Measurements from ENCODE around the gene KMT2C. TPM values are rescaled to one million over a fixed set of nuclear protein-coding genes. Genes with fewer than 3 reads are reported as not detected.
"Not testable (repeated sequence)": the region's sequence is repeated elsewhere in the genome, so short reads cannot be mapped to it uniquely, and the experiment has no call there.

KMT2C gene
- total RNA-seq, 8 experiments from 2014 or later = 27.8 to 64.0 (median 35.8) TPM

DNA sequence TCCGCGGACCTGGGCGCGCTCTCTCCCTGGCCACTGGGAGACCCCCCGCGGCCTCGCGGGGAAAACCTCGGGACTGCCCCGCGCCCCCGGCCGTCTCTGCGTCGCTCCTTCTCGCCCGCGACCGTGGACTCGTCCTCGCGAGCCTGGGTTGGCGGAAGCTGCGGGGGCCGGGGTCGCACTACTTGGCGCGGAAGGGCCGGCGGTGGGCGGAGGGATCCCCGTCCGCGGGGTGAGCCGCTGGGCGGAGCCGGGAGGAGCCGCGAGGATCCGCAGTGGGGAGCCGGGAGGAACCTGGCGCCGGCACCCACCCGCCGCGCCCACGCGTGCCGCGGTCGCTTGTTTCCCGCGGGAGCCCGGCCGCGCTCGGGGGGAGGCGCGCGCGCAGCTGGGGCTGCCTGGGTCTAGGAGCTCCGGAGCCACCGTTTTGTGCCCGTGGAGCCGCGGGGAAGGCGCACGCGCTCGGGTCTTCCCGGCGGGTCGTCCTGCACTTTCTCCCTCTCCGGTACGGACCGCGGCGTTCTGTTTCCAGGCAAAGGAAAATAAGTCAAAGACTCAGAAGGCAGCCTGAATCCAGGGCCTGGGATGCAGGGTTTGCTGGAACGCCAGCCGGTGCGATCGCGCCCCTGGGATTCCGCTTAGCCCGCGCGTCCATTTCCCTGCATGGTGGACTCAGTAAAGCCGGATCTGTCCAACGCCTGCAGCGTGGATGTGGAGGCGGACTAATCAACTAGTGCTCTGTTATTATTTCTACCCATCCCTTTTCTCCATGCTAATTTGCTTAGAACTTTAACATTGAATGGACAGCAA lies 28.7 kb upstream of the KMT2C start:
- in situ Hi-C loops (cut with MboI; ENCODE audit: low pct_unique_long_range_greater_than_20kb in 2 of 9, low sequenced_read_pairs in 9 of 9, unreplicated experiment in 9 of 9) = loop anchor here in 1 of 9 experiments (25.0 kb wide), 1 partner anchor 223 kb away; the partner anchor contains the start of gene XRCC2
- peak overlapping the region; percentile 99 for H3K27ac ChIP-seq
- peak; percentile 44 to 62 (median 55) for ATAC-seq (replicated peaks in 6 of 8)
- peaks cover 4 to 7% of the 10 kb centered on the region in 2 donors for H3K4me1 ChIP-seq (replicated peaks in 1 of 2)
- H3K4me3 ChIP-seq = peak overlapping the region; percentile 83 to 97 (median 94)
- 0 to 3% (median 1%) methylated on average over 5 to 16 of the region's 91 CpGs; no CpG with 5 or more reads in 6 of the 10 experiments for WGBS, 10 experiments

DNA sequence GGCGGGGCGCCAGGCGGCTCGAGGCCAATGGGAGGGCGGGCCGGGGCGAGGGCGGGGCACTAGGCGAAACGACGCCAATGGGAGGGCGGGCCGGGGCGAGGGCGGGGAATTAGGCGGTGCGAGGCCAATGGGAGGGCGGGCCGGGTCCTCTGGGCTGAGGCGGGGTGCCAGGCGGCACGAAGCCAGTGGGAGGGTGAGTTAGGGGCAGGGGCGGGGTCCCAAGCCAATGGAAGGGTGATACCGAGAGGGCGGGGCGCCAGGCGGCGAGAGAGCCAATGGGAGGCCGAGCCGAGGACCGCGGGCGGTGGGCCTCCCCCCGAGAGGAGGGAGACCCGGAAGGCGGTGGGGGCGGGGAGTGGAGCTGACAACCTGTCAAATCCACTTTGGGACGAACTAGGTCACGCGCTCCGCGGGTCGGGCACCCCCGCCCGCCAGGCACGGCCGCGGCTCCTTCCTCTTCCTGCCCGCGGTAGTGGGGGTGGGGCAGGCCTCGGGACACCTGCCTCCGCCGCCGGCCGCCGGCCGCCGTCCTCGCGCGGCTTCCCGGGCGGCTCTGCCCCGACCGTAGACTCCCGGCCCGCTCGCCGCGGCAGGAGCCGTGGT lies 28.0 kb upstream of the KMT2C start:
- peaks cover 4 to 7% of the 10 kb centered on the region in 2 donors for H3K4me1 ChIP-seq (replicated peaks in 1 of 2)
- peak overlapping the region; percentile 99 for H3K27ac ChIP-seq
- peak; percentile 73 to 92 (median 86) for ATAC-seq (replicated peaks in 6 of 8)
- peak overlapping the region; percentile 85 to 97 (median 94) for H3K4me3 ChIP-seq
- in situ Hi-C loops (cut with MboI; ENCODE audit: low pct_unique_long_range_greater_than_20kb in 2 of 9, low sequenced_read_pairs in 9 of 9, unreplicated experiment in 9 of 9) = loop anchor here in 1 of 9 experiments (25.0 kb wide), 1 partner anchor 223 kb away; the partner anchor contains the start of gene XRCC2
- no CpG with 5 or more reads among the region's 71 CpGs for WGBS, 10 experiments

DNA sequence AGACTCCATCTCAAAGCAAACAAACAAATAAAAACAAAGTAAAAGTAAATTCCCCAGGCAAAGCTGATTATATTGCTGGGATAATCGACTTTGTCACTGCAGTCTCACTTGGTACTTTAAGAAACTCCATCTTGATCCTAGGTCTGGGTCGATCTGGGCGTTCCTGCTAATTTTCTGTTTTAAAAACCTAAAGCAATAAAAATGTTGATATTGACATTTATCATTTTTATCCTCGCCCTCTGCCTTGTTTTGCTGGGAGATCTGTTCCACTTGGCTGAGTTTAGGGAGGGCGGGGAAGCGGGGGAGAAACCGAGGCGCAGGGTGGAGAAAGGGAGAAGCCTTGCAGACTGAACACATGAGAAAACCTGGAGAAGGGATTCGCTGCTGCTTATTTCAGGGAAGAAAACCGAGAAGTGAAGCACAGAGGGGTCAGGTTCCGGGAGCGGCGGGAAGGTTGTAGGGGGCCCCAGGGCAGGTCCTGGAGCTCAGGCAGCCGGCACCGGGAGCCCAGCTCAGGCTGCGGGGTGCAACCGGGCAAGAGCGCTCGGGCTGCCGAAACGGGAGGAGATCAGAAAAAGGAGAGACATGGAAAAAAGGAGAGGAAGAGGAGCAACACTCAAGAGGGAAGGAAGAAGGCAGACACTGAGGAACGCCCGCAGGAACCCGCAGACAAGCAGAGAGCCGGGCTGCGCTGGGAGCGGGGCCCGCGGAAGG lies 27.3 kb upstream of the KMT2C start:
- Histone ChIP-seq H3K4me1 (replicated peaks in 1 of 2) (peaks cover 4 to 7% of the 10 kb centered on the region in 2 donors), H3K4me3 (peak overlapping the region; percentile 45 to 95 (median 85)), H3K27ac (peak overlapping the region; percentile 82 to 92)
- in situ Hi-C loops (cut with MboI; ENCODE audit: low pct_unique_long_range_greater_than_20kb in 2 of 9, low sequenced_read_pairs in 9 of 9, unreplicated experiment in 9 of 9) = loop anchor here in 1 of 9 experiments (25.0 kb wide), 1 partner anchor 224 kb away; the partner anchor contains the start of gene XRCC2
- ATAC-seq (replicated peaks in 6 of 8) = peak; percentile 12 to 56 (median 26)
- WGBS, 10 experiments = 0 to 8% (median 2%) methylated on average over 2 to 9 of the region's 29 CpGs; no CpG with 5 or more reads in 3 of the 10 experiments

- Histone ChIP-seq H3K4me3 (no peak overlapping the region), H3K27ac (no peak overlapping the region), H3K4me1 (replicated peaks in 1 of 2) (peaks cover 3 to 4% of the 10 kb centered on the region in 2 donors)
- in situ Hi-C loops (cut with MboI; ENCODE audit: low pct_unique_long_range_greater_than_20kb in 2 of 9, low sequenced_read_pairs in 9 of 9, unreplicated experiment in 9 of 9) = loop anchor here in 1 of 9 experiments (25.0 kb wide), 1 partner anchor 228 kb away; the partner anchor contains the start of gene XRCC2
- no peak for ATAC-seq (replicated peaks in 6 of 8)
- 33 to 100% (median 78%) methylated on average over 1 to 3 of the region's 5 CpGs; no CpG with 5 or more reads in 6 of the 10 experiments for WGBS, 10 experiments
Measured at GRCh38 chr7:152459724-152460251, 24.0 kb upstream of the KMT2C start.

- 20 to 65% (median 33%) methylated on average over 1 to 2 of the region's 5 CpGs; no CpG with 5 or more reads in 7 of the 10 experiments for WGBS, 10 experiments
- in situ Hi-C loops (cut with MboI; ENCODE audit: low pct_unique_long_range_greater_than_20kb in 2 of 9, low sequenced_read_pairs in 9 of 9, unreplicated experiment in 9 of 9) = loop anchor here in 1 of 9 experiments (25.0 kb wide), 1 partner anchor 236 kb away; the partner anchor contains the start of gene XRCC2
- no peak overlapping the region for H3K4me3 ChIP-seq
- no peak for ATAC-seq (replicated peaks in 6 of 8)
- no peaks in the 10 kb centered on the region for H3K4me1 ChIP-seq (replicated peaks in 1 of 2)
- no peak overlapping the region for H3K27ac ChIP-seq
Measured at GRCh38 chr7:152451356-152451755, 15.6 kb upstream of the KMT2C start.

DNA sequence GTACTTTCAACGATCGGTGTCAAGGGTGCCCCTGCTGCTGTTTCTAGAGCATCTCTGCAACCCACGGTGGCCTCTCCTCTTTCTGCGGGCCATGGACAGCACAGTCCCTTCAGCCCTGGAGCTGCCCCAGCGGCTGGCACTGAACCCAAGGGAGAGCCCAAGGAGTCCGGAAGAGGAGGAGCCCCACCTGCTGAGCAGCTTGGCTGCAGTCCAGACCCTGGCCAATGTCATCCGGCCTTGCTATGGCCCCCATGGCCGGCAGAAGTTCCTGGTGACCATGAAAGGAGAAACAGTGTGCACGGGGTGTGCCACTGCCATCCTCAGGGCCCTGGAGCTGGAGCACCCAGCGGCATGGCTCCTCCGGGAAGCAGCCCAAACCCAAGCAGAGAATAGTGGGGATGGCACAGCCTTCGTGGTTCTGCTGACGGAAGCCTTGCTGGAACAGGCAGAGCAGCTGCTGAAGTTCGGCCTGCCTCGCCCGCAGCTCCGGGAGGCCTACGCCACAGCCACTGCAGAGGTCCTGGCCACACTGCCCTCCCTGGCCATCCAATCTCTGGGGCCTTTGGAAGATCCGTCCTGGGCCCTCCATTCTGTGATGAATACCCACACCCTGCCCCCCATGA lies 9.7 kb upstream of the KMT2C start:
- ATAC-seq (replicated peaks in 6 of 8); H3K4me1 ChIP-seq (replicated peaks in 1 of 2); in situ Hi-C loops (cut with MboI; ENCODE audit: low pct_unique_long_range_greater_than_20kb in 2 of 9, low sequenced_read_pairs in 9 of 9, unreplicated experiment in 9 of 9); H3K27ac ChIP-seq; H3K4me3 ChIP-seq: not testable (repeated sequence)
- 78 to 100% (median 80%) methylated on average over 1 to 8 of the region's 19 CpGs; no CpG with 5 or more reads in 5 of the 10 experiments for WGBS, 10 experiments

DNA sequence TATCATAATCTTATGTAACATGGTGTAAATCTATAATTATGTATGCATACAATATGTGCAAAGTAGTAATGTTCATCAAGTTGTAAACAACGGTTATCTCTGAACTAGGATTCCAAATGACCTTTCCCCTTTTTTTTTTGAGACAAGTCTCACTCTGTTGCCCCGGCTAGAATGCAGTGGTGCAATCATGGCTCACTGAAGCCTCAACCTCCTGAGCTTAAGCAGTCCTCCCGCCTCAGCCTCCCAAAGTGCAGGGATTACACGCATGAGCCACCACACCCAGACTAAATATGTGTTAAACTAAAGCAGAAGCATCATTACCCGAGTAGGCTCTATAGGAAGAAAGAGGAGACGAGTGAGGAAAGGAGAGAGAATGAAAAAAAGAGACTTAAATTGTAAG lies 7.8 kb upstream of the KMT2C start:
- H3K4me1 ChIP-seq (replicated peaks in 1 of 2) = no peaks in the 10 kb centered on the region
- H3K4me3 ChIP-seq = no peak overlapping the region
- no peak for ATAC-seq (replicated peaks in 6 of 8)
- in situ Hi-C loops (cut with MboI; ENCODE audit: low pct_unique_long_range_greater_than_20kb in 2 of 9, low sequenced_read_pairs in 9 of 9, unreplicated experiment in 9 of 9) = no loop called here
- H3K27ac ChIP-seq = no peak overlapping the region
- 67 to 92% (median 70%) methylated on average over 2 to 6 of the region's 6 CpGs; no CpG with 5 or more reads in 5 of the 10 experiments for WGBS, 10 experiments

- in situ Hi-C loops (cut with MboI; ENCODE audit: low pct_unique_long_range_greater_than_20kb in 2 of 9, low sequenced_read_pairs in 9 of 9, unreplicated experiment in 9 of 9) = no loop called here
- no peak for ATAC-seq (replicated peaks in 6 of 8)
Measured at GRCh38 chr7:152442330-152442835, 6.6 kb upstream of the KMT2C start.

DNA sequence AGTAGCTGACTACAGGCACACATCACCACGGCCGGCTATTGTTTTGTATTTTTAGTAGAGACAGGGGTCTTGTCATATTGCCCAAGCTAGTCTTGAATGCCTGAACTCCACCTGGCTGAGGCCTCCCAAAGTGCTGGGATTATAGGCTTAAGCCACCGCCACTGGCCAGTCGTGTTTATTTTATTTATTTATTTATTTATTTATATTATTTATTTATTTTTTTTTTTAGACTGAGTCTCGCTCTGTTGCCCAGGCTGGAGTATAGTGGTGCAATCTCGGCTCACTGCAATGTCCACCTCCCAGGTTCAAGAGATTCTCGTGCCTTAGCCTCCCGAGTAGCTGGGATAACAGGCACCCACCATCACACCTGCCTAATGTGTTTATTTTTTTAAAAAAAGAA lies 6.0 kb upstream of the KMT2C start:
- H3K4me3 ChIP-seq; in situ Hi-C loops (cut with MboI; ENCODE audit: low pct_unique_long_range_greater_than_20kb in 2 of 9, low sequenced_read_pairs in 9 of 9, unreplicated experiment in 9 of 9); ATAC-seq (replicated peaks in 6 of 8); H3K27ac ChIP-seq; H3K4me1 ChIP-seq (replicated peaks in 1 of 2): not testable (repeated sequence)
- WGBS, 10 experiments = 82 to 100% (median 90%) methylated on average over 1 to 6 of the region's 8 CpGs; no CpG with 5 or more reads in 3 of the 10 experiments

More at GRCh38 chr7:152442330-152442835, 6.6 kb upstream of the KMT2C start:
- WGBS, 10 experiments = 60 to 100% (median 85%) methylated on average over 1 to 3 of the region's 7 CpGs; no CpG with 5 or more reads in 6 of the 10 experiments
- Histone ChIP-seq H3K27ac (no peak overlapping the region), H3K4me3 (no peak overlapping the region), H3K4me1 (replicated peaks in 1 of 2) (no peaks in the 10 kb centered on the region)

DNA sequence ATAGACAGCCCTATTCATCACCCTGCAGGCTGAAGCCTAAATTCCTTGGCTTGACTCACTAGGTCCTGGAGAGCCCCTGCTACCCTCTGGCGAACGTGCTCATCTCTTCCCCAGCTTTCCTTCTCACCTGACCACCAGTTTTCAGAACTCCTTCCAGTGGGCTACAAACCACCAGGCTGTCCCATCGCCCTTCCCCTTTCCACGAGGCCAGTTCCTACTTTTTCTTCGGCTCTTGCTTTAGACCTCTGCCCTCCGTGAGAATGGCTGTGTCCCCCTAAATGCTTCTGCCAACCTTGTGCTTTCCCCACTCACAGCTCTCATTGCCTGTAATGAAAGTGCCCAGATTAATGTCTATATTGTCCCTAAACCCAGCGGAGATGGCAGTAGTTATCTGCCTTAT lies 5.4 kb upstream of the KMT2C start:
- H3K27ac ChIP-seq; H3K4me3 ChIP-seq; ATAC-seq (replicated peaks in 6 of 8); in situ Hi-C loops (cut with MboI; ENCODE audit: low pct_unique_long_range_greater_than_20kb in 2 of 9, low sequenced_read_pairs in 9 of 9, unreplicated experiment in 9 of 9); H3K4me1 ChIP-seq (replicated peaks in 1 of 2): not testable (repeated sequence)
- 60 to 90% (median 74%) methylated on average over 2 to 7 of the region's 7 CpGs; no CpG with 5 or more reads in 4 of the 10 experiments for WGBS, 10 experiments

DNA sequence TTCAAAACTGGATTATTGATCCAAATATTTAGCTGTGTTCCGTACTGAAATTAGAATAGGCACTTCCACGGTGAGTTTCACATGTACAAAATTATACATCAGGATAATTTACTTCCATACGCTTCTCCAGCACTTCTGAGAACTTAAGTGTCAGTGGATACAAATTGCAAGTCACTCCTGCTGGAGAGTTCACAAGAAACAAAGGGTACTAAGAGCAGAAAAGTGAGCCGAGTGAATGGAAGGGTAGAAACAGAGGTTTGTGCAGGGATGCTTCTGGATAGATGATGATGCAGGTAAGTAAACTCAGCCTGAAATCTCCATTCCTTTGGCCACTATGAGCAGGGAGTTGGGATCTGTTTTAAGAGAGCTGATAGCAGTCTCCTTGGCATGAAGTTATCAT lies 2.2 kb upstream of the KMT2C start:
- H3K4me1 ChIP-seq (replicated peaks in 1 of 2); H3K4me3 ChIP-seq; ATAC-seq (replicated peaks in 6 of 8); H3K27ac ChIP-seq; in situ Hi-C loops (cut with MboI; ENCODE audit: low pct_unique_long_range_greater_than_20kb in 2 of 9, low sequenced_read_pairs in 9 of 9, unreplicated experiment in 9 of 9): not testable (repeated sequence)
- 5 to 100% (median 59%) methylated on average over 1 to 4 of the region's 4 CpGs; no CpG with 5 or more reads in 2 of the 10 experiments for WGBS, 10 experiments

Data from motor neuron (in vitro differentiated cells).